Chondrocyte (in vitro differentiated cells): ENCODE results near the gene SND1. TPM values are rescaled to one million over a fixed set of nuclear protein-coding genes. Genes with fewer than 3 reads are reported as not detected.

Source experiments
- DNase-seq: peaks from one replicate; pipeline ENCODE4 v3.0.0; 2021; ENCODE audit warnings: mixed read lengths, low spot score
- H3K27ac Mint-ChIP-seq: one replicate; pipeline ENCODE4 v1.8.0; 2021; ENCODE audit warnings: mild to moderate bottlenecking, moderate library complexity, mixed read lengths; ENCODE audit not compliant: unreplicated experiment
- H3K27me3 Mint-ChIP-seq: 2 replicates; pipeline ENCODE4 v1.8.0; 2021; ENCODE audit warnings: low read depth, mixed read lengths
- H3K36me3 Mint-ChIP-seq: 2 replicates; pipeline ENCODE4 v1.8.0; 2021; ENCODE audit warnings: low read depth, mixed read lengths
- H3K4me1 Mint-ChIP-seq: 2 replicates; pipeline ENCODE4 v1.8.0; 2021; ENCODE audit warnings: low read depth, mild to moderate bottlenecking, mixed read lengths
- H3K4me3 Mint-ChIP-seq: one replicate; pipeline ENCODE4 v1.8.0; 2021; ENCODE audit warnings: mild to moderate bottlenecking, moderate library complexity, mixed read lengths; ENCODE audit not compliant: unreplicated experiment
- H3K9me3 Mint-ChIP-seq: 2 replicates; pipeline ENCODE4 v1.8.0; 2021; ENCODE audit warnings: low read depth, mixed read lengths
- CTCF ChIP-seq: fragments of 200-600 bp; sonication (generic); IDR thresholded peaks from 2 replicates; pipeline ENCODE4 v1.5.0; 2021; ENCODE audit warnings: antibody characterized with exemption, mild to moderate bottlenecking, moderate library complexity
- total RNA-seq: library from RNA; stranded (reverse); gene quantifications from 3 replicates; pipeline ENCODE4 v1.2.1, GENCODE V29; 2021

Gene SND1
- total RNA-seq, 1 donor from 2014 or later, result 229 TPM

GRCh38 chr7:127798769-127799372, 146.9 kb downstream of the SND1 start:
- no peaks in the 10 kb centered on the region for H3K36me3 Mint-ChIP-seq
- DNase-seq, result no peak
- H3K9me3 Mint-ChIP-seq, result no peaks in the 10 kb centered on the region
- no peak overlapping the region for H3K4me3 Mint-ChIP-seq
- no peaks in the 10 kb centered on the region for H3K27me3 Mint-ChIP-seq
- peaks cover 43% of the 10 kb centered on the region for H3K4me1 Mint-ChIP-seq
- H3K27ac Mint-ChIP-seq, result no peak overlapping the region
- TF ChIP-seq CTCF, result no peak

DNA sequence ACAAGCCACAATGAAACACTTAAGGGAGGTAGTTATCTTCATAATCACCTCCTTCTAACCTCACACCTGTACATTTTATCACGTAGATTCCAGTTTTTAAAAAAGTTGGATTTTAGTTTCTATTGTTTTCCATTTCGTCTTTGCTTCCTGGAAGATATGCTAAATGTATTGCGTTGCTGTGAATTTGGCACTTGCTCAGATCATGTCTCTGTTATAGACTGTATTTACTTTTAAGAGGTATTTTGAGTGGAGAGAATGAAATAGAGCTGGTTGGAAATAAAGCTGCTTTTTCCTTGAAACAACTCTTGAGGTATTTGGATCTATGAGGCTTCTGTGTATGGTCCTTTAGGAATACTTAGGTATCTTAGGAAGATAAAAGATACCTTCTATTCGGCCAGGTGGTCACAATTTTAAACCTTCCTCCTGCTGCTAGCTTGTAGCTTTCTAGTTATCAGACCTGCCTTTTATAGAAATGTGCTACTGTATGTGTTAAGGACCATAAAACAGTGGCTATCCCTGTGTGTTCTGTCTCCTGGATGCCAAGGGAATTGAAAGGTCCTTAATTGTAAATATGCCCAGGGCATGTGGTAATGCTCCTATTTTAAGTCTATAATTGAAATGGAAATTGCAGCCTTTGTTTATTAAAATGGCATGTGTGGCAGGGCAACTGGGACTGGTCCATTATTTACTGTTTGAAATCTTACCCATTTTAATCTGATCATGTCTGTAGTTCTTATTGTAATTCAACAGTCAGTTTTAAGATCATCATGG, 147.7 kb downstream of the SND1 start:
- no peaks in the 10 kb centered on the region for H3K36me3 Mint-ChIP-seq
- no peak for DNase-seq
- H3K27me3 Mint-ChIP-seq, result no peaks in the 10 kb centered on the region
- no peaks in the 10 kb centered on the region for H3K9me3 Mint-ChIP-seq
- no peak overlapping the region for H3K27ac Mint-ChIP-seq
- TF ChIP-seq CTCF, result no peak
- peaks cover 36% of the 10 kb centered on the region for H3K4me1 Mint-ChIP-seq
- H3K4me3 Mint-ChIP-seq, result no peak overlapping the region

GRCh38 chr7:127802845-127803244, 150.9 kb downstream of the SND1 start:
- Mint-ChIP-seq H3K4me1 (peaks cover 43% of the 10 kb centered on the region), H3K4me3 (no peak overlapping the region), H3K27me3 (no peaks in the 10 kb centered on the region), H3K27ac (no peak overlapping the region), H3K36me3 (peaks cover 2% of the 10 kb centered on the region), H3K9me3 (no peaks in the 10 kb centered on the region)
- no peak for DNase-seq
- TF ChIP-seq CTCF, result no peak

DNA sequence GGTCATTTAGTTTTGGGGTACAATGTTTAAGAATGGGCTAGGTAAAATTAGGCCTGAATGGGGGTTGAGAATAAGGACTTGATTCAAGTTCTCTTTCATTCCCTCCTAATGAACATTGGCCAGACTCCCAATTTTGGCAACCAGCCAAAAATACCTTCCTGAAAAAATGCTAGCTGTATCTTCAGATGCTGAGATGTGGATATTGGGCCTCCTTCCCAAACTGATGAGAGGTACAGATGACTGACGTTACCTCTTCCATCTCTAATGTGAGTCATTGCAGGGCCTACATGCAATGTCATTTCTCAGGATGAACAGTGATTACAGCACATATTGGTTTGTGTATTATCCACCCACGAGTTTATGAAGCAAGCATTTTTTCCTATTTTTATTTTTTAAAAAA, 151.6 kb downstream of the SND1 start:
- peaks cover 2% of the 10 kb centered on the region for H3K36me3 Mint-ChIP-seq
- TF ChIP-seq CTCF, result no peak
- H3K4me1 Mint-ChIP-seq, result peaks cover 38% of the 10 kb centered on the region
- no peaks in the 10 kb centered on the region for H3K9me3 Mint-ChIP-seq
- no peaks in the 10 kb centered on the region for H3K27me3 Mint-ChIP-seq
- DNase-seq, result no peak
- no peak overlapping the region for H3K4me3 Mint-ChIP-seq
- H3K27ac Mint-ChIP-seq, result no peak overlapping the region

DNA sequence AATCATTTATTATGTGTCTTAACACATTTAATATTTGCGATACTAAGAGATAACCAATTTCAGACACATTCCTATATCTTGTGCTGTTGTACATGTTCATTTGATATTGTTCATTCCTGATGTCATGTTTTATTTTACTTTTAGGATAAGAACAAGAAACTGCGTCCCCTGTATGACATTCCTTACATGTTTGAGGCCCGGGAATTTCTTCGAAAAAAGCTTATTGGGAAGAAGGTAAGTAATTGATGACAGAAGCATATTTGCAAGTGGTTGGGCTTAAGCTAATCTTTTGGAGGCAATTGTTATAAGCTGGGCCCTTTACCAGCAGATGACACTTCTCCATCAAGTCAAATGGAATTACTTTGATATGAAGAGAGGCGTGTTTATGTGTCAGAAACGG, 155.3 kb downstream of the SND1 start:
- Mint-ChIP-seq H3K36me3 (peaks cover 6% of the 10 kb centered on the region), H3K4me3 (no peak overlapping the region), H3K27ac (no peak overlapping the region), H3K9me3 (no peaks in the 10 kb centered on the region), H3K27me3 (no peaks in the 10 kb centered on the region), H3K4me1 (peaks cover 42% of the 10 kb centered on the region)
- TF ChIP-seq CTCF, result no peak
- no peak for DNase-seq
